ENCODE measurements around the gene TMEM127. TPM values are rescaled to one million over a fixed set of nuclear protein-coding genes. Genes with fewer than 3 reads are reported as not detected.
A peak's percentile ranks its signal among the peaks of the same experiment; 100 is the strongest.

Gene TMEM127
- total RNA-seq, 1 experiment from 2014 or later, result 25.5 TPM

GRCh38 chr2:96249654-96250053 lies 16.1 kb downstream of the TMEM127 start:
- peaks cover 5% of the 10 kb centered on the region for H3K36me3 ChIP-seq (ENCODE audit: insufficient read depth, low read length, poor library complexity, severe bottlenecking)
- no peaks in the 10 kb centered on the region for H3K27me3 ChIP-seq (replicated peaks; ENCODE audit: insufficient read depth, low read depth, low read length, poor library complexity)
- no TSS peak for BruUV-seq (replicated peaks)
- no peaks in the 10 kb centered on the region for H3K9me3 ChIP-seq (ENCODE audit: low read depth, low read length, poor library complexity, severe bottlenecking)
- peak; percentile 53 for DNase-seq (ENCODE audit: low spot score)
- H3K4me1 ChIP-seq (ENCODE audit: insufficient read depth, low read length, poor library complexity, severe bottlenecking), result no peaks in the 10 kb centered on the region
- H3K27ac ChIP-seq (ENCODE audit: low read depth, low read length, poor library complexity, severe bottlenecking), result no peak overlapping the region
- intact Hi-C loops (cut with micrococcal nuclease; ENCODE audit: unreplicated experiment), result no loop called here
- TF ChIP-seq EZH2 (IDR thresholded peaks at IDR 0.05; ENCODE audit: borderline replicate concordance, low read depth, low read length, poor library complexity, severe bottlenecking), result no peak
- no peak for TF ChIP-seq CTCF (conservative IDR thresholded peaks at IDR 0.05; ENCODE audit: low read depth, low read length)
- POLR2A ChIA-PET (ENCODE audit: low non-redundant PET), result no interaction called here
- no peak overlapping the region for H3K4me3 ChIP-seq (ENCODE audit: low read depth, low read length, poor library complexity, severe bottlenecking)
- CTCF ChIA-PET, result no interaction called here

GRCh38 chr2:96248624-96249023 lies 17.2 kb downstream of the TMEM127 start:
- no TSS peak for BruUV-seq (replicated peaks)
- no peaks in the 10 kb centered on the region for H3K4me1 ChIP-seq (ENCODE audit: insufficient read depth, low read length, poor library complexity, severe bottlenecking)
- CTCF ChIA-PET, result no interaction called here
- TF ChIP-seq CTCF (conservative IDR thresholded peaks at IDR 0.05; ENCODE audit: low read depth, low read length), result no peak
- TF ChIP-seq EZH2 (IDR thresholded peaks at IDR 0.05; ENCODE audit: borderline replicate concordance, low read depth, low read length, poor library complexity, severe bottlenecking), result no peak
- no peaks in the 10 kb centered on the region for H3K9me3 ChIP-seq (ENCODE audit: low read depth, low read length, poor library complexity, severe bottlenecking)
- H3K27ac ChIP-seq (ENCODE audit: low read depth, low read length, poor library complexity, severe bottlenecking), result no peak overlapping the region
- H3K36me3 ChIP-seq (ENCODE audit: insufficient read depth, low read length, poor library complexity, severe bottlenecking), result no peaks in the 10 kb centered on the region
- DNase-seq (ENCODE audit: low spot score), result no peak
- H3K4me3 ChIP-seq (ENCODE audit: low read depth, low read length, poor library complexity, severe bottlenecking), result no peak overlapping the region
- intact Hi-C loops (cut with micrococcal nuclease; ENCODE audit: unreplicated experiment), result no loop called here
- H3K27me3 ChIP-seq (replicated peaks; ENCODE audit: insufficient read depth, low read depth, low read length, poor library complexity), result no peaks in the 10 kb centered on the region
- POLR2A ChIA-PET (ENCODE audit: low non-redundant PET), result no interaction called here

- no peaks in the 10 kb centered on the region for H3K9me3 ChIP-seq (ENCODE audit: low read depth, low read length, poor library complexity, severe bottlenecking)
- CTCF ChIA-PET, result no interaction called here
- no peaks in the 10 kb centered on the region for H3K27me3 ChIP-seq (replicated peaks; ENCODE audit: insufficient read depth, low read depth, low read length, poor library complexity)
- POLR2A ChIA-PET (ENCODE audit: low non-redundant PET), result no interaction called here
- no peaks in the 10 kb centered on the region for H3K36me3 ChIP-seq (ENCODE audit: insufficient read depth, low read length, poor library complexity, severe bottlenecking)
- intact Hi-C loops (cut with micrococcal nuclease; ENCODE audit: unreplicated experiment), result no loop called here
- DNase-seq (ENCODE audit: low spot score), result no peak
- TF ChIP-seq EZH2 (IDR thresholded peaks at IDR 0.05; ENCODE audit: borderline replicate concordance, low read depth, low read length, poor library complexity, severe bottlenecking), result no peak
- TF ChIP-seq CTCF (conservative IDR thresholded peaks at IDR 0.05; ENCODE audit: low read depth, low read length), result no peak
- no TSS peak for BruUV-seq (replicated peaks)
- no peak overlapping the region for H3K27ac ChIP-seq (ENCODE audit: low read depth, low read length, poor library complexity, severe bottlenecking)
- H3K4me1 ChIP-seq (ENCODE audit: insufficient read depth, low read length, poor library complexity, severe bottlenecking), result no peaks in the 10 kb centered on the region
- H3K4me3 ChIP-seq (ENCODE audit: low read depth, low read length, poor library complexity, severe bottlenecking), result no peak overlapping the region
Measured at GRCh38 chr2:96247896-96248295, 17.9 kb downstream of the TMEM127 start.
